Kidney (tissue), 14 donors: ENCODE data around the gene LIN7C. TPM values are rescaled to one million over a fixed set of nuclear protein-coding genes. Genes with fewer than 3 reads are reported as not detected.

ENCODE experiments used
- DNase-seq, 5 donors: peaks; one replicate each; pipeline ENCODE4 v3.0.0-alpha.2; 2013 to 2020
- FAIRE-seq: peaks from 2 replicates; lab custom pipeline; 2012; peaks lifted over from hg19 to GRCh38; lab: Jason Lieb, UNC
- H3K27ac ChIP-seq, 2 donors: one replicate each; pipeline ENCODE4 v1.7.0; 2013; ENCODE audit warnings: low read depth in 2 of 2, low read length in 2 of 2, inconsistent platforms in 1 of 2
- H3K27me3 ChIP-seq: one replicate; pipeline ENCODE4 v1.7.1; 2013; ENCODE audit warnings: low read length, inconsistent platforms; ENCODE audit not compliant: control insufficient read depth, insufficient read depth
- H3K36me3 ChIP-seq, 3 donors: one replicate each; pipeline versions ENCODE4 v1.7.0 to v1.7.1; 2013; ENCODE audit warnings: low read length in 3 of 3, control low read depth in 1 of 3, inconsistent platforms in 1 of 3; ENCODE audit not compliant: insufficient read depth in 3 of 3, control insufficient read depth in 2 of 3
- H3K4me1 ChIP-seq, 3 donors: one replicate each; pipeline versions ENCODE4 v1.7.0 to v1.7.1; 2013; ENCODE audit warnings: low read length in 3 of 3, inconsistent platforms in 1 of 3, low read depth in 1 of 3; ENCODE audit not compliant: control insufficient read depth in 2 of 3, insufficient read depth in 2 of 3
- H3K4me3 ChIP-seq, 3 donors: one replicate each; pipeline versions ENCODE4 v1.7.0 to v1.8.1; 2013; ENCODE audit warnings: low read length in 3 of 3, control low read depth in 1 of 3, inconsistent platforms in 1 of 3
- H3K9ac ChIP-seq, 3 donors: one replicate each; pipeline versions ENCODE4 v1.7.0 to v1.7.1; 2013; ENCODE audit warnings: low read length in 3 of 3, control low read depth in 1 of 3, inconsistent platforms in 1 of 3
- H3K9me3 ChIP-seq, 3 donors: one replicate each; pipeline versions ENCODE4 v1.7.0 to v1.7.1; 2013; ENCODE audit warnings: low read length in 3 of 3, control low read depth in 1 of 3, inconsistent platforms in 1 of 3; ENCODE audit not compliant: control insufficient read depth in 2 of 3, insufficient read depth in 1 of 3
- CTCF ChIP-seq: IDR thresholded peaks from 3 replicates; pipeline ENCODE4 v1.5.1; 2012; ENCODE audit warnings: mild to moderate bottlenecking, moderate library complexity, borderline replicate concordance; ENCODE audit not compliant: insufficient read depth; ENCODE audit errors: extremely low read depth
- intact Hi-C: fragments of 100-400 bp; cut with DNase I; formaldehyde crosslinking; loops from one replicate; pipeline ENCODE4 v1.11.1; 2022
- polyA plus RNA-seq: library from polyadenylated mRNA; stranded (reverse); fragments of 350-450 nt; fragmentation: Illumina TruSeq; extraction: RNeasy Lipid Tissue Mini Kit (QIAGEN cat#74804); gene quantifications from one replicate; pipeline ENCODE4 v1.2.3, GENCODE V29; 2014; ENCODE audit warnings: low read depth, low replicate concordance; ENCODE audit not compliant: insufficient read depth
- total RNA-seq: library from RNA; stranded (reverse); fragmentation: NEBNext Ultra II Directional; extraction: Animal tissue kit (Norgen Biotek cat#: 25700); gene quantifications from one replicate; pipeline ENCODE4 v1.2.1, GENCODE V29; 2021
- donor health status: control.
- donor health status: control.
- donor health status: control.
- donor health status: control.
- donor health status: control.
- donor health status: DM: yes; HTN: yes; CAD: no.
- donor health status: Normal renal cell carcinoma (clear cell type).

Gene LIN7C
- total and polyA plus RNA-seq, 2 donors from 2014 or later = 9.1 to 37.8 TPM

- no peak for FAIRE-seq
- no peak for DNase-seq
- H3K27me3 ChIP-seq = no peaks in the 10 kb centered on the region
- no peak overlapping the region for H3K9ac ChIP-seq
- TF ChIP-seq CTCF = no peak
- intact Hi-C loops = no loop called here
- no peak overlapping the region for H3K27ac ChIP-seq
- no peaks in the 10 kb centered on the region for H3K9me3 ChIP-seq
- no peaks in the 10 kb centered on the region for H3K36me3 ChIP-seq
- no peaks in the 10 kb centered on the region for H3K4me1 ChIP-seq
- H3K4me3 ChIP-seq = no peak overlapping the region
These were observed 35.2 kb upstream of the LIN7C start for GRCh38 chr11:27541790-27542189.

DNA sequence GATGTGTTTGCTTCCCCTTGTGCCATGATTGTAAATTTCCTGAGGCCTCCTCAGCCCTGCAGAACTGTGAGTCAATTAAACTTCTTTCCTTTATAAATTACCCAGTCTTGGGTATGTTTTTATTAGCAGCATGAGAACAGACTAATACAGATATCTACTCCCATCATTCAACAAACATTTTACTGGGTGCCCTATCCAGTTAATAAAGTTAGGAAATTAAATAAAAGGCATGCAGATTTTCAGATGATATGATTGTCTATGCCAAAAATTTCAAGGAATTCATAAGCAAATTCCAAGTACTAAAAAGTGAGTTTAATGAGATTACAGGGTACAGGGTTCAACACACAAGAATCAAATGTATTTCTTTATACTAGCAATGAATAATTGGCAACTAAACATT lies 33.5 kb upstream of the LIN7C start:
- Histone ChIP-seq H3K36me3 (no peaks in the 10 kb centered on the region), H3K9ac (no peak overlapping the region), H3K4me3 (no peak overlapping the region), H3K4me1 (no peaks in the 10 kb centered on the region), H3K27ac (no peak overlapping the region), H3K9me3 (no peaks in the 10 kb centered on the region), H3K27me3 (no peaks in the 10 kb centered on the region)
- no peak for TF ChIP-seq CTCF
- FAIRE-seq (no peak), DNase-seq (no peak)
- intact Hi-C loops = no loop called here

- Histone ChIP-seq H3K4me1 (no peaks in the 10 kb centered on the region), H3K9ac (no peak overlapping the region), H3K4me3 (no peak overlapping the region), H3K36me3 (no peaks in the 10 kb centered on the region), H3K27ac (no peak overlapping the region), H3K9me3 (no peaks in the 10 kb centered on the region), H3K27me3 (no peaks in the 10 kb centered on the region)
- DNase-seq (no peak), FAIRE-seq (no peak)
- intact Hi-C loops = no loop called here
- TF ChIP-seq CTCF = no peak
These were observed 28.5 kb upstream of the LIN7C start for GRCh38 chr11:27535103-27535502.

DNA sequence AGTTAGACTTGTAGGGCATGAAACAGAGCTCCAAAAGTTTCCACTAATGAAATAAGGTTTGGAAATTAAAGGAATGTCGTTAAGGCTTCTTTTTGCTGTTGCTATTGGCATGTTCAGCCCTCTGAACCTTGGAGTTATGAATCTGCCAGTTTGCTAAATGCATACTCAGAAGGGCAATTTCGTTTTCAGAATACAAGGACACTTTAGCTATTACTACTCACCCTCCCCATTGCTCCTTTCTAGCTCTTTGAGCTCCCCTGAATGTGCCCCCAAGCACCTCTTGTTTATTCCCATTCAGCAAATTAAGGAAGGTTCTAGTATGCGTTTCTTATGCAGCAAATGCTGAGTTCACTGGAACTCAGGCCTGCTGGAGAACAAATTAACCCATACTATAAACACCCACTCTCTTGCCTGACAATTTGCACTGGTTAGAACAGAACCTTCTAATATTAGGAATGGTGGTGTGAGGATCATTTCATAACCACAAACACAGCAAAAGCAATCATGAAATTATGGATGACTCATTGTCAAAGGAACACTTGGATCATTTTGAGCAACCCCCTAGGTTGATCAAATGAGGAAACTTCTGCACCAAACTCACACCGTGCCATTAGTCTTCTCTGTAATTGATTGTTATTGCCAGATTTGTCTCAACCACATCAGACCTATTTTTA lies 26.2 kb upstream of the LIN7C start:
- no peak for TF ChIP-seq CTCF
- Histone ChIP-seq H3K27me3 (no peaks in the 10 kb centered on the region), H3K4me3 (no peak overlapping the region), H3K36me3 (no peaks in the 10 kb centered on the region), H3K4me1 (no peaks in the 10 kb centered on the region), H3K9ac (no peak overlapping the region), H3K27ac (no peak overlapping the region), H3K9me3 (no peaks in the 10 kb centered on the region)
- DNase-seq (no peak), FAIRE-seq (no peak)
- intact Hi-C loops = no loop called here
